ENCODE data around the gene HSD17B2.

DNA sequence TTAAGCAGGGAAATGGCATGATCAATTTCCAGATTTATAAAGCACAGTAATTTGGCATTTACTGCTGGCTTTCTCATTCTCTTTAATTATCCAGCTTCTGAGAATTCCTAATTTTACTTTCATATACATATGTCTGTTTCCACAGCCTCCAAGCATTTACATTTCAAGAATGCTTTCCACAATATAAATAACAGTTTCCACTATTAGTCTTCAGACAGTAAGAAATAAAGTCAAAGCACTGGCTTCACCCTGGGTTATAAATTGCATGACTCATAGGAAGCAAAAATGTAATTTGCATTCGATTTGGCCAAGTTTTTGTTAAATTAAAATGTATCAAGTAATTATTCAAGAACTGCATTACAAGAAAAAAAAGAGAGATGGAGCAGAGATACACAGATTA is 81.5 kb downstream of the HSD17B2 start:
- no peak for TF ChIP-seq POLR2A (IDR thresholded peaks at IDR 0.05)
- TF ChIP-seq, protein P1, sequence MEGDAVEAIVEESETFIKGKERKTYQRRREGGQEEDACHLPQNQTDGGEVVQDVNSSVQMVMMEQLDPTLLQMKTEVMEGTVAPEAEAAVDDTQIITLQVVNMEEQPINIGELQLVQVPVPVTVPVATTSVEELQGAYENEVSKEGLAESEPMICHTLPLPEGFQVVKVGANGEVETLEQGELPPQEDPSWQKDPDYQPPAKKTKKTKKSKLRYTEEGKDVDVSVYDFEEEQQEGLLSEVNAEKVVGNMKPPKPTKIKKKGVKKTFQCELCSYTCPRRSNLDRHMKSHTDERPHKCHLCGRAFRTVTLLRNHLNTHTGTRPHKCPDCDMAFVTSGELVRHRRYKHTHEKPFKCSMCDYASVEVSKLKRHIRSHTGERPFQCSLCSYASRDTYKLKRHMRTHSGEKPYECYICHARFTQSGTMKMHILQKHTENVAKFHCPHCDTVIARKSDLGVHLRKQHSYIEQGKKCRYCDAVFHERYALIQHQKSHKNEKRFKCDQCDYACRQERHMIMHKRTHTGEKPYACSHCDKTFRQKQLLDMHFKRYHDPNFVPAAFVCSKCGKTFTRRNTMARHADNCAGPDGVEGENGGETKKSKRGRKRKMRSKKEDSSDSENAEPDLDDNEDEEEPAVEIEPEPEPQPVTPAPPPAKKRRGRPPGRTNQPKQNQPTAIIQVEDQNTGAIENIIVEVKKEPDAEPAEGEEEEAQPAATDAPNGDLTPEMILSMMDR (IDR thresholded peaks at IDR 0.05), result no peak
